CD1c-positive myeloid dendritic cell (primary cell): ENCODE data around the gene TPGS2.
"Not testable (repeated sequence)": the region's sequence is repeated elsewhere in the genome, so short reads cannot be mapped to it uniquely, and the experiment has no call there.

Experiments used
- DNase-seq: peaks from one replicate; pipeline ENCODE4 v3.0.0-alpha.2; 2016; ENCODE audit errors: extremely low spot score

TPGS2 gene

GRCh38 chr18:36772241-36772723 is 56.5 kb downstream of the TPGS2 start:
- DNase-seq, result no peak

- no peak for DNase-seq
These were observed 57.6 kb downstream of the TPGS2 start for GRCh38 chr18:36771245-36771644.

GRCh38 chr18:36770315-36770946 is 58.4 kb downstream of the TPGS2 start:
- no peak for DNase-seq

GRCh38 chr18:36769611-36770314 is 59.0 kb downstream of the TPGS2 start:
- DNase-seq, result no peak

- DNase-seq, result no peak
These were observed 59.6 kb downstream of the TPGS2 start for GRCh38 chr18:36769172-36769571.

GRCh38 chr18:36766836-36767235 is 62.0 kb downstream of the TPGS2 start:
- no peak for DNase-seq

GRCh38 chr18:36762965-36763364 is 65.8 kb downstream of the TPGS2 start:
- DNase-seq, result not testable (repeated sequence)

GRCh38 chr18:36762074-36762473 is 66.7 kb downstream of the TPGS2 start:
- DNase-seq, result no peak

GRCh38 chr18:36761186-36761698 is 67.6 kb downstream of the TPGS2 start:
- no peak for DNase-seq

GRCh38 chr18:36760598-36760997 is 68.2 kb downstream of the TPGS2 start:
- no peak for DNase-seq

GRCh38 chr18:36759167-36759776 is 69.5 kb downstream of the TPGS2 start:
- DNase-seq, result no peak

- no peak for DNase-seq
These were observed 70.2 kb downstream of the TPGS2 start for GRCh38 chr18:36758623-36759022.

- DNase-seq, result no peak
These were observed 70.8 kb downstream of the TPGS2 start for GRCh38 chr18:36757991-36758390.

- no peak for DNase-seq
These were observed 71.7 kb downstream of the TPGS2 start for GRCh38 chr18:36757081-36757480.

GRCh38 chr18:36756242-36756641 is 72.6 kb downstream of the TPGS2 start:
- no peak for DNase-seq

- DNase-seq, result no peak
These were observed 75.6 kb downstream of the TPGS2 start for GRCh38 chr18:36752929-36753865.

- no peak for DNase-seq
These were observed 83.4 kb downstream of the TPGS2 start for GRCh38 chr18:36745219-36745975.

- DNase-seq, result no peak
These were observed 84.4 kb downstream of the TPGS2 start for GRCh38 chr18:36744261-36744876.
